GM12891 (cell line): Measurements from ENCODE around the gene CTNNA2.

Experiments used
- POLR2A ChIP-seq: IDR thresholded peaks from 2 replicates; pipeline ENCODE4 v1.6.1; 2011; ENCODE audit warnings: low read depth, low read length, control low read depth
- POLR2AphosphoS5 ChIP-seq: IDR thresholded peaks from 2 replicates; pipeline ENCODE4 v1.6.1; 2011; ENCODE audit warnings: low read depth, low read length, control low read depth
- POU2F2 ChIP-seq: IDR thresholded peaks from 2 replicates; pipeline ENCODE4 v1.6.1; 2011; ENCODE audit warnings: low read depth, mild to moderate bottlenecking, control low read depth, low read length, moderate library complexity
- SPI1 ChIP-seq: IDR thresholded peaks from 2 replicates; pipeline ENCODE4 v1.6.1; 2011; ENCODE audit warnings: low read depth, low read length, control low read depth
- TAF1 ChIP-seq: IDR thresholded peaks from 2 replicates; pipeline ENCODE4 v1.6.1; 2011; ENCODE audit warnings: low read depth, low read length, control low read depth

- TF ChIP-seq POLR2AphosphoS5 (no peak), POLR2A (no peak), TAF1 (no peak), SPI1 (no peak), POU2F2 (no peak)
Measured at GRCh38 chr2:79511320-79511951, 1.4 kb upstream of the CTNNA2 start.
